ENCODE results near the gene FOCAD.
A peak's percentile ranks its signal among the peaks of the same experiment; 100 is the strongest.
"Not testable (repeated sequence)": the region's sequence is repeated elsewhere in the genome, so short reads cannot be mapped to it uniquely, and the experiment has no call there.

The FOCAD gene

DNA sequence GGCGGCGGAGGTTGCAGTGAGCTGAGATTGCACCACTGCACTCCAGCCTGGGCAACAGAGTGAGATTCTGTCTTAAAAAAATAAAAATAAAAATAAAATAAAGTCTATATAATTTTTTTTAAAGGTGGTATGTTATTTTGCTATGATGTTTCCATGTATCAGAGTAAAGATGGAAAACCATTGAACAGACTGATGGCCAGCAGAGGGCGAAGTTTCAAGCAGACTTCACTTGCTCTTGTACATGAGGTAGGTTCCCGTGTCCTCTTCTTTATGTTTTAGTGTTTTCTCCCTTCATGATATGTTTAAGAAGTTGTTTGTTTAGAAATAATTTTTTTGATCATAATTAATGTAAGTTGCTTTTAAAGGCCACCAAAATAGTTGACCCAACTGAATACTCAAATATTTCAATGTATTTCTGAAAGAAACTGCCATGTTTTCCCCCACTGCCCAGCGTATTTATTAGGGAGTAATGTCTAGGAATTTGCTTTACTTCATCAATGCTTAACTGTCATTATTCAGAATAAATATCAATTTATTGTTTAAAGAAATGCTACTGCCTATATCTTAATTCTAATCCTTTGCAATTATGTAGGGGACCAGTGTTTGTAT lies 201.0 kb downstream of the FOCAD start:
- peak; percentile 51 to 54 for DNase-seq

DNA sequence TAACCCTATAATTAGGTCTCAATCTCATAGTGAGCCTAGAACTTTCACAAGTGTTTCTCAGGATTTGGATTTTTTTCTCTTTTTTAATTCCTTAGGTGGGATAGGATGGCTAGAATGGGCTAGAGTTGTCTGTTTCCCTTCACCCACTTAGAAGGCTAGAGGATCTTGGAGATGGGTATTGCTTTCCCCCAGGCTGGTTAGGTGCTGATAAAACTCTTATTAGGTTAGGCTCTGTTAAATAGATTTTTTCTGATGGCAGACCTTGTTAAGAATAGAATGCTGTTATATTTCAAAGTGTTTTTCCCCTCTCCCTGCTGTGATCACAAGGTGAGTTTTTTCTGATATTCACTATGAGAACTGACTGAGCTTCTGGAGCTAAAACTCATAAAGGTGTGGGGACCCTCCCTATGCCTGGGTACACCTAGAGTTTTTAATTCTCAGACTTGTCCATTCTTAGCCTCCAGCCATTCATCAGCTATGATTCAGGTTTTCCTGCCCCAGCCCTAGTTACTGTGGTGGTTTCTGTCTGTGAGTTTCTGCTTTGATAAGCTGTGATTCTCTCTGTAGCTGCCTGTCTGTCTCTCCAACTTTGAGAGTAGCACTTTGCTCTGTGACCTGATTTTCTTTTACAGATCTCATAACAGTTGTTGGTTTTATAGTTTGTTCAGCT lies 215.0 kb downstream of the FOCAD start:
- DNase-seq = no peak

DNA sequence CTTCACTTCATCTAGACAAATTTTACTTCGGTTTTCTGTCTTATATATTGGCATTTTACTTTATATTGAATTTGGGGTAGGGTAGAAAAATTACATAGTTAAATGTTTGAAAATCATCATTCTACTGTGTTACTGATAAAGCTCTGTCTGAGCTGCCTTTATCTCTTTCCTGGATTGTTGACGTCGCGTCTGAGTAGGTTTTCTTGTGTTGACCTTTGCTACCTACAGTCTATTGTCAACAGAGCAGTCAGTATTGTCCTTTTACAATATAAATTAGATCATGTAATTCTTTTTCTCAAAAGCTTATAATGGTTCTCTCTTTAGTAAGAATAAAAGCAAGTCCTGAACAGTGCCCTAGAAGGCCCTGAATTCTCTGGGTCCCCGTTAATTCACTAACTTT lies 219.2 kb downstream of the FOCAD start:
- no peak for DNase-seq

DNA sequence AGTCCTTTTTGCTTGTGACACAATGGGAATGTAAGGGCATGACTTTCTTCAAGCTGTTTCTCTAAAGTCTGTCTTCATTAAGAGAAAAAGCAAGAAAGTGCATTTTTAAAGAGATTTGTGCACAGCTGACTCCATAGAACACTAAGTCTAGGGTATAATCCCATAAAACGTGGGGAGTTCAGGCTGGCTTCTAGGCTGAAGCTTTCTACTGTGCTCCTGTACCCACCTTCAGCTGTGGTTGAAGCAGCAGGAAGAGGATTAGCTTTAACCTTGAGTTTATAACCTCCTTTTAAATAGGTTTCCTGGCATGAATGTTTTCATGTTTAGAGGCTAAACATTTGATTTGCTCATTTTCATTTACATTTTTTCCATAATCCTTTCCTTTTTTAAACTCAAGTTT lies 220.9 kb downstream of the FOCAD start:
- DNase-seq = no peak

DNA sequence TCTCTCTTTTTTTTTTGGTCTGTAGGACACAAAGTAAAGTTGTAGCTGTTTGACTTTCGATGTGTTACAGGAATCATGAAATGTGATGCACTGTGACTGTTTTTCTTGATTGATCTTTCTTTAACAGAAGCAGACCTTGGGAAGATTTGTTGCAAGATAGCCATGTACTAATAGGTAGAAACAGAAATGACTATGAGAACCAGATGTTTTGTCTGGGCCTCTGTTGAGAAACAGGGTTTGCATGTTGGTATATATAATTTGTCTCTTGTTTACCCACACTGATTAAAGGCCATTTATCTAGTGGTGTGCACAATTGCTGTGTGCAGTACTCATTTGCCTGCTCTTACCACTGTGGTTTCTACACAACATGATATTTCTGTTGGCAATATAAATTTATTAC lies 222.3 kb downstream of the FOCAD start:
- no peak for DNase-seq

DNA sequence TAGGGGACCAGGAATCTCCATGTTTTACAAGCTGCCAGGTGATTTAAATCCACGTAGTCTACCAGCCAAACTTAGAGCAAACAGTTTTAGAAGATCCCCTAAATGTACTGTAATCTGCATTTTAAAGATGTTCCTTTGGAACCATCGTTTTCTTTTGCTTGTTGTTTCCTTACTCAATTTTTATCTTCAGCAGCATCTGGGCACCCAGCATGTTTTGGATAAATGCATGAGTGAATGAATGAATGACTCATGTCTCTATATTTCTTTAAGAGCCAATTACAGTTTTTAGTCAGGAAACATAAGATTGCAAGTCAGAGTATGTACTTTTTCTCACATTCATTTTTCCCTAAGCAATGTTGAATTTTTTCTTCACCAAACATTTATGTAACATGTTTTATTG lies 224.4 kb downstream of the FOCAD start:
- DNase-seq = no peak

DNA sequence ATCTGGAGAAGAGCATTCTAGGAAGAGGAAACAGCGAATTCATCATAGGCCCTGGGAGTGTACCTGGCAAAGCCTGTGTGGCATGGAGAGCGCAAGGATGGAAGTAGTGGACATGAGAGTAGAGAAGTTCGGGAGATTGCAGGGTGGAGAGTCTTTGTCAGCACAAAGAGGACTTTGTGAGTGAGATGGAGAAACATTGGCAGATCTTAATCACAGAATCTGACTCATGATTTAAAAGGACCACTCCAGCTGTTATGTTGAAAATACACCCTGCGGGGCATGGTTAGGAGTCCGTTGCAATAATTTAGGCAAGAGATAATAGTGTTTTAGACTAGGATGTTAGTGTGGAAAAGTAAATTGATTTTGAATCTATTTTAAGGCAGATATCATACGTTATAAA lies 230.5 kb downstream of the FOCAD start:
- no peak for DNase-seq

DNA sequence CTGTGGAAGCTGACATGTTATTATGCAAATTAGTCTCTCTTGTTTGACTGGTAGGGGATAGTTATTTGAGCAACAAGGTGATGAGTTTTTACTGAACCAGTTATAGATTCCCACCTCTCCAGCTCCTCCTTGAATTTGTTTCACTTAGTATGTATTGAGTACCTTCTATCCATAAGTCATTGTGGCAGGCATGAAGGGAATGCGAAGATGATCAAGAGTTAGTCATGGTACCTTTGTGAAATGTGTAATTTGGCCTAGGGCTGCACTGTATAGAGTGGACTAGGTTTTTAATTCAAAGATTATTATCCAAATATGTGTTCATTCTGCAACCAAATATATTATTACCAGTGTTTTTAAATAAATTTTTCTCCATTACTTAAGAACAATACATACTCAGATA lies 237.3 kb downstream of the FOCAD start:
- DNase-seq = no peak

DNA sequence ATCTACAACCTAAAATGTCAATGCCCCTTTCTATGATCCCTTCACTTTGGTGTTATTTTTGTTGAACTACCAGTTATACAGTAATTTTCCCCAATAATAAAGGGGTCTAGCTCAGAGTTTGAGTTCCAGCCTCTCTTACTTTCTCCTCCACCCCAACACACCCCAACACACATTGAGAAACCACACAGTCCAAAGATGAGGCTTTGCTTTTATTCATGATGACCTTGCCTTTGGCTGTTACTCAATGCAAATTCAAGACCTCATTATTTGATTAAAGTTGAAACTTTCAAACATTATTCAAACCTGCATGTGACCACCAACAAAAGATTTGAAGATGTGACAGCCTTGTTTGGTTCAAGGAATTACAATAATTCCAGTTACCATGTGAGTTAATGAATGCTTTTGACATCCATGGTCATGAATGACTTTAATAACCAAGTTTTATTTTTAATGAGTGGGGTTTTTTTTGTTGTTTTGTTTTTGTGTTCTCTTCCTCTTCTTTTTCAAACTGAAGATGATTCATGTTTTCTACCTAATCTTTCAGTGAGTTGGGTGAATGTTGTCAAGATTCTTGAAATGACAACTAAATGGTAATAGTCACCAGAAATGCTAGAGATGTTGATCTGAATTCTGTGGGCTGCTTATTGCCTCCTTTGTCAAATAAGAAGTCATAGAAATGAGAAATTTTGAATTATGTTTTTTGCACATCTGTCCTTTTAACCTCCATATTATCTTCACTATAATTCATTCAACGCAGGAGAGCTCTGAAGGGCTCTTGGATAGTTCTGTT lies 241.4 kb downstream of the FOCAD start:
- no peak for DNase-seq

DNA sequence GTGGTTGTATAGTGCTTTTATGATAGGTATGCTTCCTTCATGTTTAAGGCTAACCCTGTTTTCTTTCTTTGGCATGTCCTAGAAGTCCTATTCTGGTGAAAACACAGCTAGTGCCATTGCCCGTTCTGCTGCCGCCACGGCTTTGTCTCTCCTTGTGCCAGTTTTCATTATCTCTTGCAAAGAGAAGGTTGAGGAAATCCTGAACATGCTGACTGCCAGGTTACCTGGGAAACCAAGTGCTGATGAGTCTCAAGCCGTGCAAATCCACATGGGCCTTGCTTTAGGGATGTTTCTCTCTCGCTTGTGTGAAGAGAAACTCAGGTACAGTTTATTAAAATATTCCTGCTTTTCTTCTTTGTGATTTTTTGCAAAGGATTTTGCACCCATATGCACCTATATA lies 245.2 kb downstream of the FOCAD start:
- DNase-seq = no peak

DNA sequence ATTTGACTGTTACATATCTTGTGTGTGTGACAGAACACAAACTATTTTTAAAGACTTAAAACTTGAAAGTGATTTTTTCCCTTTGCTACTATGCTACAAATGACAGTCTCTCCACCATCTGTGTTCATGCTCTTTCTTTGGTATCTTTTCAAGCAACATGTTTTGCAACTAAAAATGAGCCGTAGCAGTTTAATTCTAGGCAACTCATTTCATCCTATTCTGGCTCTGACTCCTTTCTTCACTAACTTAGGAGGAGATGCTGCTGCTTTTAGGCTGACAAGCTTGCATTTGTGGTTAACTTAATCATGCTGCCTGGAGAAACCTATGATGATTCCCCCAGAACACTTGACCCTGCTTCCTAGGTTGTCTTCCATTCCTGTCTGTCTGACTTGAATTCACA lies 246.8 kb downstream of the FOCAD start:
- DNase-seq = no peak

DNA sequence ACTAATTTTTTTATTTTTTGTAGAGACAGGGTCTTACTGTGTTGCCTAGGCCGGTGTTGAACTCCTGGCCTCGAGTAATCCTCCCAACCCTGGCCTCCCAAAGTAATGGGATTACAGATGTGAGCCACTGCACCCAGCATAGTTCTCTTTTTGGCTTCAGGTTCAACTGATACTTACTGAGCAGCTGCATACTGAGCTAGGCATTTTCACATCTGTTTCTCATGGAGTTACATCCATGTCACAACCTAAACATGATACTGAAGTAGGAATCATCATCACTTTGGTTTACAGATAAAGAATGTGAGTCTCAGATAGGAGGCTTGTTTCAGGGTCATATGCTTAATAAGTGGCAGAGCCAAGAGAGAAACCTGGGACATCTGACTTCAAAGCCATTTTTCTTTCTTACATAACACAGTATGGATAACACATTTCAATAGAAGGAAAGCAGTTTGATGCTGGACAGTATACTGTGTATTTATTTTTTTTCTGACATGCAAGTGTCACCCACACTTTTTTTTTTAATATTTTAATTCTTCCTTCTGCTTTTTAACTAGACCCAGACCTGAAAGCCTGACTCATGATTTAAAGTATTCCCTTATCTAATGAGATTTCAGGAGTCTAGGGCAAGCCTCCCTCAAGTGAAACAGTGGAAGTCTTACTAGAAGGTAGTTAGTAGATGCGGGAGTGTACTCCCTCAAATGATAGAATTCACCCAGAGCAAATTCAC lies 256.6 kb downstream of the FOCAD start:
- DNase-seq = no peak

DNA sequence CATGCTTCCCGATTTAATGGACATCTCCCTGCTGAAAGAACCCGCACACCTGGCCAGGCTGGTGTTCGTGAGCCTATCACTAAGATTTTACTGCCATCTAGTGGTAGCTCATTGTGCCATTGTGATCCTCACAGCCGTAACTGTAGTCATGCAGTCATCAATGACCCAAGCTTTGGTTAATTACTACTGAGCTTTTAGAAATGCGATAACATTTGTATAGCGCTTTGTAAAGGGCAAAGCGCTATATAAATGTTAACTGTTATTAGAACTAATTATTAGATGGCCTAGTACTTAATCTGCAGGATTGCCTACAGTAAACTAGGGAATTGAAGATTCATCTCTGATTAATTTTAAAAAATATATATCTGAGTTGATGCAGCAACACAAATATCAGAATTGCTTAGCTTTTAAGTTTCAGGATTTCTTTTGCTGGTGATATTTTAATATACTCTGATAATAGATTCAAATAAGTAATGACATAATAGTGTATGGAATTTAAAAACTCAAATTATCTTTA lies 257.2 kb downstream of the FOCAD start:
- DNase-seq = peak; percentile 12 to 43

DNA sequence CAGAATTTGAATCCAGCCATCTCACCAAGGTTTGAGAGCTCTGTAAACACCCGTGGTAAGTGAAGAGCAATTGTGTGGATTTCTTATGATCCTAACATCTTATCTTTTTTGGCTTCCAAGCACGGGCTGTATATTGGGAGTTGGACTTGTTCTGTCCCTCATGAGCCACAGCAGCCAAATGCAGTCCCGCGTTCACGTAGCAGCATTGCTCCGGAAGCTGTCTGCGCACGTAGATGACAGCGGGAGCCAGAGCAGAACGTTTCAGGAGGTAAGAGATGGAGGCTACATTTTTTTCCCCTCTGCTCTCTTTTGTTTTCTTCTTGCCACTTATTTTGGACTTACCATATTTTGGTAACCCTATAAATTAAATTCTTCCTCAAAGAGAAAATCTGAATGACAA lies 260.4 kb downstream of the FOCAD start:
- DNase-seq = no peak

DNA sequence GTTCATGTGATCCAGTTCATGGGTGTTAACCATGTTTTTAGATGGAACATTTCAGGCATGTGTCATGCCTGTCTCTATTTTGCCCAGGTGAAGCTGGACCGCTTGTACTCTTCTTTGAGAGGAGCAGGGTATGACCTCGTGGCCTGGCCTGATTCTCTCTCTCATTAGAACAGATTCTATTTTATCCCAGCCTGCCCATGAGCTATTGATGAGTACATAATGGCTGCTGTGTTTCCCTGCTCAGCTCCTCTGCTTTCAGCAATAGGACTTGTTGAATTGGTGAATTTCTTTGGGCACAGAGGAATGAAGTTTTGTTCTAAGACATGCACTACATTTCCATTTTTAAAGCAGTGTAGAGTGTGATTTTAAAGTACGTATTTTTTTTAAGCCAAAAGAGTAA lies 261.2 kb downstream of the FOCAD start:
- no peak for DNase-seq

DNA sequence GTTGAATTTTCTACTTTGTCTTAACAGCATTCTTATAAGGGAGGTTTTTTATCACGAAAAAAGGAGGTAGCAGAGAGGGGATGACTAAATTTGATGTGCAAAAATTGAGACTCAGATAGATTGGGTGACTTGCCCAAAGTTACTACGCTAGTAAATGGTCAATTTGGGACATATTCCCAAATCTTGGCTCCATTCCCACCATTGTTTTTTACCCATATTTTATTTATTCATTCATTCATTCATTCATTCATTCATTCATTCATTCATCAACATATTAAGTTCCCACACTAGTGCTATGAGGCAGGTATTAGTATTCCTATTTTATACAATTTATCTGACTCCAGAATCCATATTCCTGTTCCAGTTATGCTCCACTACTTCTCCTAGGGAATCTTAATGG lies 261.8 kb downstream of the FOCAD start:
- DNase-seq = no peak

DNA sequence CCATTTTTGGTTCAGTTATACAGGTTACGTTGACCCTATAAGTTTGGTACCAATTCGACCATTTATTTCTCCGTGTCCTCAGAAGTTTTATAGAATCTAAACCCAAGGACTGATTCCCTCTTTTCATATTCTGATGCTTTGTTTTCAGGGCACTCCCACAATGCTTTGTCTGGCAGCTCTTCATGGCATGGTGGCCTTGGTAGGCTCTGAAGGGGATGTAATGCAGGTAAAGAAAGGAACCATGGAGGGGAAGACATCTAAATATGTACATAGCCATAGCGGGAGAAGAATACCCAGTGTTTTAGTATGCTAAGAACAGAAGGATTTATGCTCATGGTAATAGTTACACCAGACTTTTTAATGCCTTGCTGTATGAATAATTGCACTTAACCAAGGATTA lies 264.6 kb downstream of the FOCAD start:
- no peak for DNase-seq

DNA sequence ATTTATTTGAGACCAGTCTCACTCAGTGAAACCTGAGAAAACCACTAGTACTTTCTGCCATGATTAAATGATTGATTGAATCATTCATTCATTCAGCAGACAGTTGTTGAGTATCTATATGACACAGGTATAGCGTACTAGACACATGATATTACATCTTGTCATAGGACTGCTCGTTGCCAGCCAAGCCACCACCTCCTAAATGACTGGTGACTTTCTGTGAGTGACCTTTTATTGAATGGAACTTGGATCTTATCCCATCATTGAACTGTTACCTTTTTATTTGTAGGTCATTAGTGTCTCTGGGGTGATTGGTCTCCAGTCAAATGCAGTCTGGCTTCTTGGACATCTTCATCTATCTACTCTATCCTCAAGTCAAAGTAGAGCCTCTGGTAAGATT lies 266.6 kb downstream of the FOCAD start:
- DNase-seq = no peak

DNA sequence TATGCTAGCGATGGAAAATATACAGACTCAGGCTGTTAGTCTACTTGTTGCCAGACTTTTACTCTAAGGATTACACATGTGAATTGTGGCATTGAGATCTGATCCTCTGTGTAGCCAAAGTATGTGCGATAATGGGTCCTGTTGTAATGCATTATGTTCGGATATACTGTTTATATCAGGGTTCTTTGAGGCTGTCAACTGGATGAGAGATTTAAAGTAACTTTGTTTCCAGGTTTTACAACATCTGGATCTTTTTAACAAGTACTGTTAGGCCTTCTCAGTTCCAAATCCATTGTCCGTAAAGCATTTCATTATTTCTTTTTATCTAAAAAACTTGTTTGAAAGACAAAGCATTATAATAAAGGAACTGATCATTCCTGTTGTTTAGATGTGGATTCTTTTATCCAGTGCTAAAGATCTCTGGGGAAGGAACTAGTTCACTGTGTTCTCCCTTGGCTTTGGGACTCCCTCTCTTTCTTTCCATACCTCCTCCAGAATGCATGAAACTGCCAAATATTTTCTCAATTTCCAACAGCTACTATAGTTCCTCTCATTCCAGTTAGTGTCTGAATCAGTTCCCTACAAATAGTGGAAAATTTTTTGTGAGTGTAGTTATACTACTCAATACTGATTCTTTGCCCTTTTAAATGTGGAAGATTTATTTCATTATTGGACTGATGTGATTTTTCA lies 278.6 kb downstream of the FOCAD start:
- no peak for DNase-seq

DNA sequence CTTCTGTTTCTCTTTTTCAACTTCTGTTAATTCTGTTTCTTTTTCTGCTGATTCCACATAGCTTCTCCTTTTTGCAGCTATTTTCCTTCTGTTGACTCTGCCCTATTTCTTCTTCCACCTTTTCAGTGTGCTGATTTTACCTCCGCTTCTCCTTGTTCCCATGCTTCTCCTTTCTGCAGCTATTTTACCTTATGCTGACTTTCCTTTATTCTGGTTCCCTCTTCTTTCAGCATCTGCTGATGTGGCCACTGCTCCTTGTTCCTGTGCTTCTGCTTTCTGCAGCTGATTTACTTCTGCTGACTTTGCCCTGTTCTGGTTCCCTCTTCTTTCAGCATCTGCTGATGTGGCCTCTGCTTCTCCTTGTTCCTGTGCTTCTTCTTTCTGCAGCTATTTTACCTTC lies 288.6 kb downstream of the FOCAD start:
- DNase-seq = no peak

DNA sequence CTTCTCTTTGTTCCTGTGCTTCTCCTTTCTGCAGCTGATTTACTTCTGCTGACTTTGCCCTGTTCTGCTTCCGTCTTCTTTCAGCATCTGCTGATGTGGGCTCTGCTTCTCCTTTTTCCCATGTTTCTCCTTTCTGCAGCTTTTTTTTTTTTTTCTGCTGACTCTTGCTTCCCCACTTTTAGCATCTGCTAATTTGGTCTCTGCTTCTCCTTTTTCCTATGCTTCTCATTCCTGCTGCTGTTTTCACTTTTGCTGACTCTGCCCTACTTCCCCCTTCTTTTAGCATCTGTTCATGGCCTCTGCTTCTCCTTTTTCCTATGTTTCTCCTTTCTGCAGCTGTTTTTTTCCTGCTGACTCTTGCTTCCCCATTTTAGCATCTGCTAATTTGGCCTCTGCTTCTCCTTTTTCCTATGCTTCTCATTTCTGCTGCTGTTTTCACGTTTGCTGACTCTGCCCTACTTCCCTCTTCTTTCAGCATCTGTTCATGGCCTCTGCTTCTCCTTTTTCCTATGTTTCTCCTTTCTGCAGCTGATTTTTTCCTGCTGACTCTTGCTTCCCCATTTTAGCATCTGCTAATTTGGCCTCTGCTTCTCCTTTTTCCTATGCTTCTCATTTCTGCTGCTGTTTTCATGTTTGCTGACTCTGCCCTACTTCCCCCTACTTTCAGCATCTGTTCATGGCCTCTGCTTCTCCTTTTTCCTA lies 289.3 kb downstream of the FOCAD start:
- not testable (repeated sequence) for DNase-seq
